A172 (cell line): ENCODE data around the gene TBC1D14. TPM values are rescaled to one million over a fixed set of nuclear protein-coding genes. Genes with fewer than 3 reads are reported as not detected.

Experiments
- DNase-seq: peaks from one replicate; pipeline ENCODE4 v3.0.0-alpha.2; 2015; ENCODE audit warnings: low spot score
- total RNA-seq: library from RNA; depleted of rRNA; stranded (reverse); fragments of >200 nt; shearing (Covaris generic); gene quantifications from 2 replicates; pipeline ENCODE4 v1.2.3, GENCODE V29; 2014

The TBC1D14 gene
- total RNA-seq, 1 experiment from 2014 or later, result 59.1 TPM

DNA sequence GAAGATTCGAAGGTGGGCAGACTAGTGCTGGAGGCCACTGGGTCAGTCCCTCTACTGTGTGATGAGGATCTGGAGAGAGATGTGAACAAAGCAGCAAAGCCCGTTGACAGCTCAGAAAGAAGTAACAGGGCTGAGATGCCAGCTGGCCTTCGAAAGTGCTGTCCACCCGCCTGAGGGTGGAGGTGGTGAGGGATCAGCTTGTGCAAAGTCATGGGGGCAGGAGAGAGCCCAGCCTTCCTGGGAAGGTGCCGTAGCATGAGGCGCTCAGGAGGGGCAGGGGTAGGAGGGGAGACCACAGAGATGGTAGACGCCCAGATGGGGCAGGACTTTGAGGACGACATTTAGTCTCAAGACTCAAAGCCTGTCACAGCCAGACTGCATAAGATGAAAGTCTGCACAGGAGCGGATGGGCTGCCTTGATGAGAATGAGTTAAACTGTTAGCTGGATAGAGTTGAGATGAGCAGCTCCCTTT is 19.7 kb downstream of the TBC1D14 start:
- no peak for DNase-seq

- DNase-seq, result no peak
Observed at GRCh38 chr4:6929812-6930464, 20.3 kb downstream of the TBC1D14 start.

DNA sequence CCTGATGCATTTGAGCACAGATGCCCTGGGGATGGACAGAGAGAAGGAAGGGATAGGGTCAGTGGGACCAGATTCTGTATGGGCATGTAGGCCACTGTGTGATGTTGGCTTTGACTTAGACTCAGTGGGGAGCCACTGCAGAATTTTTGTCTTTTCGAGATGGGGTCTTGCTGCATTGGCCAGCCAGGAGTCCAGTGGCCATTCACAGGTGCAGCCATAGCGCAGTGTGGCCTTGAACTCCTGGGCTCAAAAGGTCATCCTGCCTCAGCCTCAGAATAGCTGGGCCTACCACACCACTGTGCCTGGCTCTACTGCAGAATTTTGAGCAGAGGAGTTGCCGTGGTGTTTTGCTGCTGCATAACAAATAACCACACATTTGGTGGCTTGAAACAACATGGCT is 22.8 kb downstream of the TBC1D14 start:
- no peak for DNase-seq

DNA sequence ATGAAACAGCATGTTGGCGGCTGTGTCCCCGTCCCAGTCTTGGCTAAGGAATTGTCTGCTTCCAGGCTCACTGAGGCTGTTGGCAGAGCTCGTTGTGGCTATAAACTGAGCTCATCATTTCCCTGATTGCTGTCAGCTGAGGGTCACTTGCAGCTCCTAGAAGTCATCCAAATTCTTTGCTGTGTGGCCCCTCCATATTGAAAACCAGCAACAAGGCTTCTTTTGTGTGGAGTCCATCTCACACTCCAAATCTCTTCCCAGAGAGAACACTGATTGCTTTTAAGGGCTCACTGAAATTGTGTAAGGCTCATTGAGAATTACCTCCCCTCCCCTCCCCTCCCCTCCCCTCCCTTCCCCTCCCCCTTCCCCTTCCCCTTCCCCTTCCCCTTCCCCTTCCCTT is 23.3 kb downstream of the TBC1D14 start:
- DNase-seq, result no peak

DNA sequence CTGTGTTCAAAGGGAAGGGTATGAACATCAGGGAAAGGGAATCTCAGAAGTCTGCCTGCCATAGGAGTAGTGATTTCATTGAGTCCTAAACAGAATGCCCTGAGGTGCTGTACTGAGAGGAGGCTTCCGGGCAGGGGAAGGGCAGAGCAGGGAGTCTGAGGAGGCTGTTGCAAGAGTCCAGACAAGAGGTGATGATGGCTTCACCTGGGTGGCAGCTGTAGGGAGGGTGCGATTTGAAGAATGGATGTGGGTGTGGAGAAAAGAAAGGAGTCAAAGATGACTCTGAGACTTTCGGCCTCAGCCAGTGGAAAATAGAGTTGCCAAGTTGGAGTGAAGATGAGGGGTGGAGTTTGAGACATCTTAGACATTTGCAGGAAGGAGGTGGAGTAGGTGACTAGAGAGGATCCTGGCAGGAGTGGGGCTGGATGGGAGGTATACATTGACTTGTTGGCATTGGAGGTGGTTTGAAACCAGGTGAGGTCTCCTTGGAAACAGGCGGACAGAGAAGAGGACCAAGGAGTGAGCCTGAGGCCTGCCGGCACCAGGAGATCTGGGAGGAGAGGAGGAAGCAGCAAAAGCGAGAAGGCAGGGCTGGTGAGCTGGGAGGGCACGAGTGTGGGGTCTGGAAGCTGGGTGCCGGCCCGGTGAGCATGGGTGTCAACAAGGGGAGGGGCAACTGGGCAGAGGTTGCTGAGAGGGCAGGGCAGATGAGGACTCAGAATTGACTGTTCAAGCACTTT is 24.2 kb downstream of the TBC1D14 start:
- DNase-seq, result no peak

DNA sequence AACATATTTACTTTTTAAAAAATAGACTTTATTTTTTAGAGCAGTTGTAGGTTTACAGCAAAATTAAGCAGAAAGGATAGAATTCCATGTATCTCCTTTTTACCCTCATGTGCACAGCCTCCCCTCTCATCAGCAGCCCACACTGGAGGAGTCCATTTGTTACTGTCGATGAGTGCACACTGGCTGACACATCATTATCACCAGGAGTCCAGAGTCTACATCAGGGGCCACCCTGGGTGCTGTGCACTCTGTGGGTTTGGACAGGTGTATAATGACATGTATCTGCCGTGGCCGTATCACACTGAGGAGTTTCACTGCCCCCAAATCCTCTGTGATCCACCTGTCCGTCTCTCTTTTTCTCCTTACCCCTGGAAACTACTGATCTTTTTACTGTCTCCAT is 26.3 kb downstream of the TBC1D14 start:
- no peak for DNase-seq

DNA sequence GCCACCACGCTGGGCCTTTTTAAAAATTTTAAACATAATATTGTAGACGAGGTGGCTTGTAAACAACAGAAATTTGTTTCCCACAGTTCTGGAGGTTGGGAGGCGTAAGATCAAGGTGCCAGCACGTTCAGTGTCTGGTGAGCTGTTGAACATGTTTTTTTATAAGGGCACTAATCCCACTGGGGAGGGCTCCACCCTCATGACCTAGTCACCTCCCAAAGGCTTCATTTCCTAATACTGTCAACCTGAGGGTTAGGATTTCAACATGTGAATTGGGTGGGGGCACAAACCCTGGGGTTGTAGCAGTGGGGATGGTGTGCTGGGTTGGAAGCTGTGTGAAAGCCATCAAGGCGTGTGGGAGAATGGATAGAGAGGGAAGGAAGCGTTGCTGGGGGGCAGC is 27.6 kb downstream of the TBC1D14 start:
- DNase-seq, result no peak

GRCh38 chr4:6937754-6938153 is 28.1 kb downstream of the TBC1D14 start:
- DNase-seq, result no peak

GRCh38 chr4:6938237-6938636 is 28.6 kb downstream of the TBC1D14 start:
- DNase-seq, result peak; percentile 23

GRCh38 chr4:6938647-6939271 is 29.1 kb downstream of the TBC1D14 start:
- DNase-seq, result no peak

- DNase-seq, result no peak
Observed at GRCh38 chr4:6939761-6940743, 30.4 kb downstream of the TBC1D14 start.

GRCh38 chr4:6940744-6941137 is 31.1 kb downstream of the TBC1D14 start:
- DNase-seq, result no peak

DNA sequence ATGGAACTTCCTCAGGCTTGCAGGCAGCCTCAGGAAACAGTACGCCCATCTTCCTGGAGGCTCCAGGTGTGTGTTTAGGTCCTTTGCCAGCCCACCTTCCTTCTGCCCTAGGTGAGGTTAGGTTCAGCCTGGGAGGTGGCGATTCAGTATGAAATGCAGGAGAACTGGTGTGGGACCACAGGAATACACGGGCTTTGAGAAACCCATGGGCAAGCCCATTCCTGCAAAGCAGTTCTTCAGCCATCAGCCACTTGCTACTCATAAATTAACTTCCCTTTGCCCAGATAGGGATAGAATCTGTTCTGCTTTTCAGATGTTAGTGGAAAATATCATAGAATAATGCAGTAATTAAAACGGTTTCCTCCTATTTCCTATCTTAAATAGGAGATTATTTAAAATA is 32.2 kb downstream of the TBC1D14 start:
- no peak for DNase-seq

DNA sequence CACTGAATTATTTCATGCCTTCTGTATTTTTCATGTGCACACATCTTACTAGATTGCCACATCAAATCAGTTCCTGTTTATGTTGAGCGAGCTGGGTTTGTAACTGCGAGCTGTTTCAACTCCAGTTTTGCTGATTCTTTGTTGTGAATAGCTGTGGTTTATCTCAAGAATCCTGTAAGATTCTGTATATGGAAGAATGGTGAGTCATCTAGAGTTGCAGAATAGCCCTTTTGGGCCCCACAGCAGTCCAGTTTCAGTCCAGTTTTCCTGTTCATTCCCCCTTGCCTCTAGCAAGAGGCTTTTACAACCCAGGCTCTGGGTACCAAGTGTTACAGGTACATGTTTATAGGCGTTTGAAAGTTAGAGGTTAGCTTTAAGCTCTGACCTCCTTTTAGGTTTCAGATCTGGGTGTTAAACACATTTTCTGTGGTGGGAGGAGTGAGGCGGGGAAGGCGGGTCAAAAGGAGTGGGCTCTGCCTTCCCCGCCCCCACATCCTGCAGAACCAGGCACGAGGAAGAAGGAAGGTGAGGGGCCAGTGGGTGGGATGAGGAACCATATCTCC is 32.7 kb downstream of the TBC1D14 start:
- DNase-seq, result peak; percentile 87

DNA sequence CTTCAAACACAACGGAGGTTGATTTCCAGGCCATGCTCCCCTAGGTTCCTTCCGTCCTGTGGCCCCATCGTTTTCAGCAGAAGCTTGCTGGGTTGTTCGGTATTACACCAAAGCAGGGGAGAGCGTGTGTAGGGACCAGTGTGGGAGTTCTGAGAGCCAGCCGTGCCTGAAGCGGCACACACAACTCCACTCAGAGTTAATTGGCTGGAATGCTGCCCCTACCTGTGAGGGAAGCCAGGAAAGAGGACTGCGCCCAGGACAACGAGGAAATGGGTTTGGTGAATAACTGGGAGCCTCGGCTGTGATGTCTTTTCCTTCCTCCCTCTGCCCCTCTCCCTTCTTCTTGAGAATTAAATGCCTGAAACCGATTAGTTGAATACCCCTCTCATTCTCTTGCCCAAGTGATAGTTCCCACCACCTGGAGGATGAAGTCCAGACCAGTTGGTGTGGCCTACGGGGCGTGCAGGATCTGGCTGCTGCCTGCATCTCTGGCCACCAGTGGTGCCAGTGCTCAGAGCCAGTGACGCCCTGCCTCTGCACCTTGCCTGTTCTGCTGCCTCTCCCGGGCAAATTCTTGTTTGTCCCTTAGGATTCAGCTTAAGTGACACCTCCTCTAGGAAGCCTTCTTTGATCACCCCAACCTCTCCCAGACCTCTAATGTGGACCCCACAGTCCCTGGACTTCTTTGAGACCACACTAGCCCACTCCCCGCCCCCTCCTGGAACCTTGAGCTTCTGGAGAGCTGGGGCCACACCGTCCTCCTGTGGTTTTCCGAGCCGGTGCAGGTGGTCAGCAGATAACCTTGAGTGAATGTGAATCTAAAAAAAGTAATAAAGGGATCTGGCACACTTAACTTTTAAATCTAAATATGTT is 33.6 kb downstream of the TBC1D14 start:
- DNase-seq, result no peak

GRCh38 chr4:6943885-6944225 is 34.2 kb downstream of the TBC1D14 start:
- DNase-seq, result no peak

GRCh38 chr4:6944301-6945051 is 34.9 kb downstream of the TBC1D14 start:
- DNase-seq, result peak; percentile 46

- DNase-seq, result no peak
Observed at GRCh38 chr4:6945052-6945409, 35.4 kb downstream of the TBC1D14 start.

DNA sequence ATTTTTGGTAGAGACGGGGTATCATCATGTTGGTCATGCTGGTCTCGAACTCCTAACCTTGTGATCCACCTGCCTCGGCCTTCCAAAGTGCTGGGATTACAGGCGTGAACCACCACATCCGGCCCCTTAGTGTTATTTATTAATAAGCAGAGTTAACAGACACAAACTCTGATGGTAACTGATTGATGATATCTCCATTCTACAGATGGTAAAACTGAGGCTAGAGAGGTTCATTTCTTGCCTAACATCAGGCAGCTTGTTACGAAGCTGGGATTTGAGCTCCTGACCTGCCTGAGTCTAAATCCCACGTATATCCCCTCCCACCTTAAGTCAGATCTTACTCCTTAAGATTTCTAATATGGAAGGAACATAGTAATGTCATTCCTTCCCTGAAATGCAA is 36.9 kb downstream of the TBC1D14 start:
- no peak for DNase-seq

DNA sequence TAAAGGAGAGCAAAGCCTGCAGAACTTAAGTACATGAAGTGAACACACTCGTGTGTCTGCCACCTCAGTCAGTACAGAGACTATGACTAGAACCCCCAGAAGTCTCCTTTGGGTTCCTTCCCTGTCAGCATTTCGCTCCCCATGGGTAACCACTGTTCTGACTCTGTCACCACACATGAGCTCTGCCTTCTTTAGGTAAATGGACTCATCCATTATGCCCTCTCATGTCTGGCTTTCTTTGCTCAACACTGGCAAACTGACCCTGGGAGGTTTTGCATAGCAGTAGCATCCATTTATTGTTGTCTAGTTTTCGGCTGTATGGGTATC is 38.5 kb downstream of the TBC1D14 start:
- DNase-seq, result no peak
